Transverse colon (tissue), 4 donors: ENCODE data around the gene MIS18A. TPM values are rescaled to one million over a fixed set of nuclear protein-coding genes. Genes with fewer than 3 reads are reported as not detected.

ENCODE experiments used
- DNase-seq: peaks from one replicate; pipeline ENCODE4 v3.0.0-alpha.2; 2019
- H3K27ac ChIP-seq, 4 donors: fragments of 200-600 bp; sonication (generic); 2 replicates each; pipeline ENCODE4 v1.5.1; 2016 to 2018; ENCODE audit warnings: inconsistent platforms in 4 of 4
- H3K27me3 ChIP-seq: fragments of 200-600 bp; sonication (generic); 2 replicates; pipeline ENCODE4 v1.5.1; 2017; ENCODE audit warnings: inconsistent platforms
- H3K36me3 ChIP-seq, 4 donors: fragments of 200-600 bp; sonication (generic); 2 replicates each; pipeline ENCODE4 v1.5.1; 2017 to 2019; ENCODE audit warnings: inconsistent platforms in 4 of 4
- H3K4me1 ChIP-seq, 4 donors: fragments of 200-600 bp; sonication (generic); 2 replicates each; pipeline ENCODE4 v1.5.1; 2017 to 2020; ENCODE audit warnings: inconsistent platforms in 4 of 4
- H3K4me3 ChIP-seq, 4 donors: fragments of 200-600 bp; sonication (generic); 1 replicate in 1 of 4; 2 replicates in 3 of 4; pipeline versions ENCODE4 v1.5.1 to v1.6.1; 2017 to 2019; ENCODE audit warnings: inconsistent platforms in 4 of 4
- H3K9me3 ChIP-seq, 2 donors: fragments of 200-600 bp; sonication (generic); 2 replicates each; pipeline ENCODE4 v1.5.1; 2017 to 2019; ENCODE audit warnings: inconsistent platforms in 2 of 2
- EP300 ChIP-seq: sonication (generic); formaldehyde crosslinking; IDR thresholded peaks from one replicate; pipeline ENCODE4 v1.6.1; 2017; ENCODE audit warnings: antibody characterized with exemption, low read depth
- POLR2A ChIP-seq: fragments of 450-650 bp; IDR thresholded peaks from one replicate; pipeline ENCODE4 v1.6.1; 2016; ENCODE audit warnings: antibody characterized with exemption, mild to moderate bottlenecking, moderate library complexity
- POLR2AphosphoS5 ChIP-seq, 3 donors: sonication (generic); formaldehyde crosslinking; IDR thresholded peaks; one replicate each; pipeline ENCODE4 v1.6.1; 2016; ENCODE audit warnings: antibody characterized with exemption in 3 of 3
- WGBS, 2 donors: methylation state at CpG; one replicate each; pipeline ENCODE4 v1.1.5; 2018; ENCODE audit warnings: low coverage in 1 of 2; 5-methylcytosine and 5-hydroxymethylcytosine counted together
- in situ Hi-C, 4 donors: fragments of 200-750 bp; cut with MboI; loops; one replicate each; pipeline versions ENCODE4 v1.15.0 to v1.15.1; 2017; ENCODE audit warnings: low sequenced_read_pairs in 3 of 4, low pct_ligation_motif_present in 1 of 4, low pct_unique_long_range_greater_than_20kb in 1 of 4
- intact Hi-C: fragments of 100-400 bp; cut with DNase I; formaldehyde crosslinking; loops from one replicate; pipeline ENCODE4 v1.15.1; 2023; ENCODE audit warnings: low total_unique reads
- total RNA-seq, 4 donors: library from RNA; depleted of rRNA; stranded (reverse); fragments of >200 nt; gene quantifications; one replicate each; pipeline ENCODE4 v1.1.0, GENCODE V29; 2016
- TF ChIP-seq, protein P1 (sequence below), 5 experiments: fragments of 200-600 bp in 3 of 5; fragments of 450-650 bp in 2 of 5; sonication (generic) in 3 of 5; IDR thresholded peaks; 1 replicate in 2 of 5; 2 replicates in 3 of 5; pipeline ENCODE4 v1.5.1; 2016 to 2017; ENCODE audit warnings: antibody characterized with exemption in 5 of 5, inconsistent platforms in 3 of 5, mild to moderate bottlenecking in 2 of 5, moderate library complexity in 1 of 5

MIS18A gene
- total RNA-seq, 4 donors from 2014 or later, result 3.7 to 4.8 (median 4.1) TPM; not detected in 1

DNA sequence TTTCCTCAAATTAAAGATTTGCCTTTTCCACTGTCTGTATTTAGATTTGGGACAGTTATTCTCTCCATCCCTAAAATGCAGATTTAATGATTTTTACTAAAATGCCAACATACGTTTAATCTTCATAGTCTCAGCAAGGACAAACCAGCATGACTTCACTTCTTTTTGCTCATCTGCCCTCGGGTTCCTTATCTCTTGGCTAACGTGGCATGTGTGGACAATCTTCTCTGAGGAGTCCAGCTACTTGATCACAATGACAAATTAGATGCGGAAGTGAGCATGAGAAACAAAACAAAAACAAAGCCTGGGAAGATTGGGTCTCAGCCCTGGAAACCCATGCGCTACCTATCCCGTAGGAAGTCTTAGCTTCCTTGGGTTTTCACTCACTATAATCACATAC, 20.8 kb upstream of the MIS18A start:
- Histone ChIP-seq H3K27me3 (no peaks in the 10 kb centered on the region), H3K36me3 (no peaks in the 10 kb centered on the region), H3K4me1 (no peaks in the 10 kb centered on the region), H3K27ac (no peak overlapping the region), H3K4me3 (no peak overlapping the region), H3K9me3 (no peaks in the 10 kb centered on the region)
- intact Hi-C loops (no loop called here), in situ Hi-C loops (no loop called here)
- WGBS, 2 donors, result 94 to 100% methylated on average over 1 to 6 of the region's 6 CpGs
- DNase-seq, result no peak
- TF ChIP-seq EP300 (no peak), POLR2A (no peak), POLR2AphosphoS5 (IDR thresholded peaks at IDR 0.05) (no peak)
- TF ChIP-seq, protein P1, sequence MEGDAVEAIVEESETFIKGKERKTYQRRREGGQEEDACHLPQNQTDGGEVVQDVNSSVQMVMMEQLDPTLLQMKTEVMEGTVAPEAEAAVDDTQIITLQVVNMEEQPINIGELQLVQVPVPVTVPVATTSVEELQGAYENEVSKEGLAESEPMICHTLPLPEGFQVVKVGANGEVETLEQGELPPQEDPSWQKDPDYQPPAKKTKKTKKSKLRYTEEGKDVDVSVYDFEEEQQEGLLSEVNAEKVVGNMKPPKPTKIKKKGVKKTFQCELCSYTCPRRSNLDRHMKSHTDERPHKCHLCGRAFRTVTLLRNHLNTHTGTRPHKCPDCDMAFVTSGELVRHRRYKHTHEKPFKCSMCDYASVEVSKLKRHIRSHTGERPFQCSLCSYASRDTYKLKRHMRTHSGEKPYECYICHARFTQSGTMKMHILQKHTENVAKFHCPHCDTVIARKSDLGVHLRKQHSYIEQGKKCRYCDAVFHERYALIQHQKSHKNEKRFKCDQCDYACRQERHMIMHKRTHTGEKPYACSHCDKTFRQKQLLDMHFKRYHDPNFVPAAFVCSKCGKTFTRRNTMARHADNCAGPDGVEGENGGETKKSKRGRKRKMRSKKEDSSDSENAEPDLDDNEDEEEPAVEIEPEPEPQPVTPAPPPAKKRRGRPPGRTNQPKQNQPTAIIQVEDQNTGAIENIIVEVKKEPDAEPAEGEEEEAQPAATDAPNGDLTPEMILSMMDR (IDR thresholded peaks at IDR 0.05), result no peak

DNA sequence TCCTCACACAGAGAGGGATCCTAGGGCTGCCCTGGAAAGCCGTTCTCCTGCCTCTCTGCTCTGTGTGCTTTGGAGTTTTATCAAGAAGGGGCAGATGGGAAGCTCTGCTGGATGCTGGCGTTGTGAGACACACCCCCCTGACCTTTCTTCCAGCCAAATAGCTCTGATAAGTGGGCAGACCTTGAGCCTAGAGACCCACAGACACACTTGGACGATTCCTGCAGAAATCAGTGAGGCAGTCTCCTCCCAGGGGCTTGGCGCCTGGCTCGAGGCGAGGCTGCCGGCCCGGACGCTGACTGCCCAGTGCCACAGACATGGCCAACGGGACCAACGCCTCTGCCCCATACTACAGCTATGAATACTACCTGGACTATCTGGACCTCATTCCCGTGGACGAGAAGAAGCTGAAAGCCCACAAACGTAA, 19.8 kb upstream of the MIS18A start, which contains the start of gene MRAP:
Gene MRAP, plus strand, starts transcription at position 198 of the 424 bp plus-strand sequence. Its CDS starts 117 bp downstream, at position 315.
- WGBS, 2 donors, result 88% methylated on average over 14 of the region's 14 CpGs; no CpG with 5 or more reads in 1 of the 2 donors
- no peaks in the 10 kb centered on the region for H3K9me3 ChIP-seq
- DNase-seq, result no peak
- H3K27ac ChIP-seq, result peak within 1 kb of the TSS in 1 of 4 donors; percentile 4
- H3K4me3 ChIP-seq, result no peak within 1 kb of the TSS
- H3K27me3 ChIP-seq, result no peaks in the 10 kb centered on the region
- in situ Hi-C loops (no loop called here), intact Hi-C loops (loop anchor here (1.0 kb wide), 1 partner anchor 27 kb away; no protein-coding TSS in a partner anchor)
- TF ChIP-seq EP300 (no peak), POLR2A (no peak), POLR2AphosphoS5 (IDR thresholded peaks at IDR 0.05) (no peak)
- TF ChIP-seq, protein P1 (IDR thresholded peaks at IDR 0.05), result no peak
- H3K36me3 ChIP-seq, result no peaks in the 10 kb centered on the region
- H3K4me1 ChIP-seq, result no peaks in the 10 kb centered on the region

DNA sequence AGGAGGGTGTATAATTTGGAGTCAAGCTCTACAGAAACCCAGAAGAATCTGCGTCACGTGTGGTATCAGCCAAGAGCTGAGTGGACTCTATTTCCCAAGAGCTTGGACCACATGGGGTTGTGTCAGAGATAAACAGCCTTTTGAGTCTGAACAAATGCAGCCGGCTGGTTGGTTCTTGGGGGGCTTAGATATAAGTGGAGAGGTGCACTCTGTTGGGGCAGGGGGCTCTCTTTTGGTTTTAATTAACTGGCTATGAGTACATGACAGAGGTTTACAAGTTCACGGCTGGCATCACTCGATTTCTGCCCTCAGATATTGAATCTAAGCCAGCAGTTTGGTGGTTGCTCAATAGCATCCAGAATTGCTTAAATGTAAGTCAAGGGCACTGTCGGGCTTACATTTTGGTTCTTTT, 19.3 kb upstream of the MIS18A start:
- TF ChIP-seq POLR2A, result no peak
- TF ChIP-seq, protein P1 (IDR thresholded peaks at IDR 0.05), result no peak
- TF ChIP-seq EP300, result no peak
- TF ChIP-seq POLR2AphosphoS5 (IDR thresholded peaks at IDR 0.05), result no peak
- WGBS, 2 donors, result 85 to 89% methylated on average over 5 to 6 of the region's 6 CpGs
- Histone ChIP-seq H3K27me3 (no peaks in the 10 kb centered on the region), H3K27ac (no peak overlapping the region), H3K4me1 (no peaks in the 10 kb centered on the region), H3K4me3 (no peak overlapping the region), H3K36me3 (no peaks in the 10 kb centered on the region), H3K9me3 (no peaks in the 10 kb centered on the region)
- intact Hi-C loops, result loop anchor here (1.0 kb wide), 1 partner anchor 27 kb away; no protein-coding TSS in a partner anchor
- DNase-seq, result no peak
- in situ Hi-C loops, result no loop called here

DNA sequence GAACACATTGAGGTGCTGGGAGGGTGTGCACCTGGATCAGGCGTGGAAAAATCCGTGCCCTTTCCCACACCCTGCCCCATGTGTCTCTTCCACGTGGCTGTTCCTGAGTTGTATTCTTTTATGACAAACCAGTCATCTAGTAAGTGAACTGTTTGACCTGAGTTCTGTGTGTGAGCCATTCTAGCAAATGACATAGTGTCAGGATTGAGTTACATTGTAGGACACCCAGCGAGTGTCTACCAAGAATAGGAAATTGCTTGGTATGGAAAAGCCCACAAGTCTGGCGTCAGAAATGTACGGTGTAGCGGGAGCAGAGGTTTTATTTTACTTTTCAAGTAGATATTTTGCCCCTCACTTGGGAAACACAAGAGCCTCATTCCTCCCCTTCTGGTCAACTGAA, 18.6 kb upstream of the MIS18A start:
- in situ Hi-C loops, result no loop called here
- Histone ChIP-seq H3K36me3 (no peaks in the 10 kb centered on the region), H3K4me1 (no peaks in the 10 kb centered on the region), H3K27me3 (no peaks in the 10 kb centered on the region), H3K27ac (no peak overlapping the region), H3K4me3 (no peak overlapping the region), H3K9me3 (no peaks in the 10 kb centered on the region)
- no peak for DNase-seq
- intact Hi-C loops, result no loop called here
- 85 to 100% methylated on average over 2 to 7 of the region's 7 CpGs for WGBS, 2 donors
- TF ChIP-seq POLR2AphosphoS5 (IDR thresholded peaks at IDR 0.05), result no peak
- TF ChIP-seq, protein P1 (IDR thresholded peaks at IDR 0.05), result no peak
- no peak for TF ChIP-seq POLR2A
- no peak for TF ChIP-seq EP300
